ENCODE results near the gene PKP4.

GRCh38 chr2:158686210-158686691 is 229.5 kb downstream of the PKP4 start:
- no peak for TF ChIP-seq EZH2 (IDR thresholded peaks at IDR 0.05)
- TF ChIP-seq POLR2AphosphoS5 (IDR thresholded peaks at IDR 0.05; ENCODE audit: borderline replicate concordance, low read depth, low read length), result no peak
